HG03354 (cell line): ENCODE measurements around the gene REEP1.

Source experiments
- ATAC-seq: cut with Tn5 transposase; IDR thresholded peaks from one replicate; pipeline ENCODE4 v1.9.1; 2021; ENCODE audit warnings: mild to moderate bottlenecking; ENCODE audit not compliant: unreplicated experiment, poor library complexity, severe bottlenecking

Gene REEP1

GRCh38 chr2:86308984-86309695 is 28.3 kb downstream of the REEP1 start:
- no peak for ATAC-seq

GRCh38 chr2:86308356-86308755 is 29.1 kb downstream of the REEP1 start:
- no peak for ATAC-seq

- ATAC-seq: no peak
Observed at GRCh38 chr2:86307431-86307830, 30.0 kb downstream of the REEP1 start.

GRCh38 chr2:86305915-86306254 is 31.5 kb downstream of the REEP1 start:
- ATAC-seq: no peak

GRCh38 chr2:86305195-86305914 is 32.1 kb downstream of the REEP1 start:
- no peak for ATAC-seq

GRCh38 chr2:86304416-86304815 is 33.0 kb downstream of the REEP1 start:
- no peak for ATAC-seq

- no peak for ATAC-seq
Observed at GRCh38 chr2:86302320-86302719, 35.1 kb downstream of the REEP1 start.

- ATAC-seq: no peak
Observed at GRCh38 chr2:86301711-86302202, 35.7 kb downstream of the REEP1 start.

- ATAC-seq: no peak
Observed at GRCh38 chr2:86301009-86301408, 36.4 kb downstream of the REEP1 start.

GRCh38 chr2:86300496-86300895 is 36.9 kb downstream of the REEP1 start:
- ATAC-seq: no peak

GRCh38 chr2:86298411-86299390 is 38.7 kb downstream of the REEP1 start:
- no peak for ATAC-seq

GRCh38 chr2:86297382-86298147 is 39.9 kb downstream of the REEP1 start:
- ATAC-seq: no peak

- ATAC-seq: no peak
Observed at GRCh38 chr2:86296947-86297346, 40.5 kb downstream of the REEP1 start.

GRCh38 chr2:86295066-86295465 is 42.4 kb downstream of the REEP1 start:
- no peak for ATAC-seq

GRCh38 chr2:86293612-86294011 is 43.8 kb downstream of the REEP1 start:
- no peak for ATAC-seq

GRCh38 chr2:86292571-86293515 is 44.6 kb downstream of the REEP1 start:
- no peak for ATAC-seq

- ATAC-seq: no peak
Observed at GRCh38 chr2:86291328-86291662, 46.1 kb downstream of the REEP1 start.

GRCh38 chr2:86290596-86291327 is 46.7 kb downstream of the REEP1 start:
- ATAC-seq: no peak
